ENCODE results near the gene ANO7. TPM values are rescaled to one million over a fixed set of nuclear protein-coding genes. Genes with fewer than 3 reads are reported as not detected.

ANO7 gene
- total and polyA plus RNA-seq, 7 donors: 0.41 to 39.2 (median 3.9) TPM; not detected in 2

DNA sequence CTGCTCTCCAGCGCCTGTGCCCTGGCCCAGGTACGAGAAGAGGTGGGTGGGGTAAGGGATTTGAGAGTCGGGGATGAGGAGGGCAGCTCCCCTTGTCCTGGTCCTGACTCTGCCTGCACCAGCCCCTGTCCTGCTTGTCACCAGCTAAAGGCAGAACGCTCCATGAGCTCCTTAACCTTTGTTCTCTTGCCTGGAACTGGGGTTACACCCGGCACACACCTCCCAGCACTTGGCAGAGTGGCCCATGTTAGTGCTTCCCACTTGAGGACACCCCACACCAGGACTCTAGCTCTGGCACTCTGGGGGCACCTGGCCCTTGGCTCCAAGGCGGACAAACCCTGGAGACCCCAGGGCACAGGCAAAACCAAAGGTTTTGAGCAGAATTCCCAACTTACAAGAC lies 19.2 kb downstream of the ANO7 start:
- TF ChIP-seq POLR2A (IDR thresholded peaks at IDR 0.05) (no peak), EP300 (IDR thresholded peaks at IDR 0.05) (no peak), POLR2AphosphoS5 (IDR thresholded peaks at IDR 0.05) (no peak)
- TF ChIP-seq, protein P1, sequence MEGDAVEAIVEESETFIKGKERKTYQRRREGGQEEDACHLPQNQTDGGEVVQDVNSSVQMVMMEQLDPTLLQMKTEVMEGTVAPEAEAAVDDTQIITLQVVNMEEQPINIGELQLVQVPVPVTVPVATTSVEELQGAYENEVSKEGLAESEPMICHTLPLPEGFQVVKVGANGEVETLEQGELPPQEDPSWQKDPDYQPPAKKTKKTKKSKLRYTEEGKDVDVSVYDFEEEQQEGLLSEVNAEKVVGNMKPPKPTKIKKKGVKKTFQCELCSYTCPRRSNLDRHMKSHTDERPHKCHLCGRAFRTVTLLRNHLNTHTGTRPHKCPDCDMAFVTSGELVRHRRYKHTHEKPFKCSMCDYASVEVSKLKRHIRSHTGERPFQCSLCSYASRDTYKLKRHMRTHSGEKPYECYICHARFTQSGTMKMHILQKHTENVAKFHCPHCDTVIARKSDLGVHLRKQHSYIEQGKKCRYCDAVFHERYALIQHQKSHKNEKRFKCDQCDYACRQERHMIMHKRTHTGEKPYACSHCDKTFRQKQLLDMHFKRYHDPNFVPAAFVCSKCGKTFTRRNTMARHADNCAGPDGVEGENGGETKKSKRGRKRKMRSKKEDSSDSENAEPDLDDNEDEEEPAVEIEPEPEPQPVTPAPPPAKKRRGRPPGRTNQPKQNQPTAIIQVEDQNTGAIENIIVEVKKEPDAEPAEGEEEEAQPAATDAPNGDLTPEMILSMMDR (IDR thresholded peaks at IDR 0.05): no peak
- no peaks in the 10 kb centered on the region for H3K4me1 ChIP-seq
- H3K36me3 ChIP-seq: no peaks in the 10 kb centered on the region
- H3K27me3 ChIP-seq: no peaks in the 10 kb centered on the region
- no peak overlapping the region for H3K4me3 ChIP-seq
- H3K27ac ChIP-seq: no peak overlapping the region
- intact Hi-C loops (cut with DNase I): no loop called here
- 35 to 74% methylated on average over 6 of the region's 6 CpGs for WGBS, 2 donors
- no peak for DNase-seq
- no peaks in the 10 kb centered on the region for H3K9me3 ChIP-seq

DNA sequence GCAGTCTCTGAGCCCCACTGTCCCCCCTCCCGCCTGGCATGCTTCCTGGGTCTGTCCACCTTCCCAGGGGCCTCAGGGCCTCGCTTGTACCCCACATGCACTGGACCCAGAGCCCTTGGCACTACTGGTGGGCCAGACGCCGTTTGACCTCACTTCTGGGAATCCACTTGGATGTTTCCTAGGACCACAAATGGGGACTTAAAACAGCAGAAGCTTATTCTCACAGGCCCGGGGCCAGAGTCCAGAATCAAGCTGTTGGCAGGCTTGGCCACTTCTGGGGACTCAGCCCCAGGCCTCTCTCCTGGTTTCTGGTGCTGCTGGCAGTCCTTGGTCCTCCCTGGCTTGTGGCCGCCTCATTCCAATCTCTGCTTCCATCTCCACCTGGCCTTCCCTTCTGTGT lies 19.6 kb downstream of the ANO7 start:
- no peak for DNase-seq
- WGBS, 2 donors: 62 to 79% methylated on average over 6 of the region's 6 CpGs
- H3K36me3 ChIP-seq: no peaks in the 10 kb centered on the region
- H3K4me3 ChIP-seq: no peak overlapping the region
- H3K4me1 ChIP-seq: no peaks in the 10 kb centered on the region
- no peaks in the 10 kb centered on the region for H3K27me3 ChIP-seq
- intact Hi-C loops (cut with DNase I): no loop called here
- TF ChIP-seq POLR2AphosphoS5 (IDR thresholded peaks at IDR 0.05) (no peak), POLR2A (IDR thresholded peaks at IDR 0.05) (no peak)
- H3K27ac ChIP-seq: no peak overlapping the region
- no peaks in the 10 kb centered on the region for H3K9me3 ChIP-seq

DNA sequence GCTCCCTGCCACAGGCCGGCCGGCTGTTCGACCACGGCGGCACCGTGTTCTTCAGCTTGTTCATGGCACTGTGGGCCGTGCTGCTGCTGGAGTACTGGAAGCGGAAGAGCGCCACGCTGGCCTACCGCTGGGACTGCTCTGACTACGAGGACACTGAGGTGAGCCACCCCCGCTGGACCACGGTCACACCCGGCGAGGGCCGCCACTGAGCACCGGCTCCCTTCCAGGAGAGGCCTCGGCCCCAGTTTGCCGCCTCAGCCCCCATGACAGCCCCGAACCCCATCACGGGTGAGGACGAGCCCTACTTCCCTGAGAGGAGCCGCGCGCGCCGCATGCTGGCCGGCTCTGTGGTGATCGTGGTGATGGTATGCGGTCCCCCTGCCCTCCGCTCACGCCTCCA lies 20.8 kb downstream of the ANO7 start:
- WGBS, 2 donors: 84 to 92% methylated on average over 33 of the region's 33 CpGs
- H3K4me3 ChIP-seq: no peak overlapping the region
- DNase-seq: no peak
- no peaks in the 10 kb centered on the region for H3K9me3 ChIP-seq
- no peak overlapping the region for H3K27ac ChIP-seq
- H3K4me1 ChIP-seq: no peaks in the 10 kb centered on the region
- H3K27me3 ChIP-seq: no peaks in the 10 kb centered on the region
- H3K36me3 ChIP-seq: no peaks in the 10 kb centered on the region
- intact Hi-C loops (cut with DNase I): no loop called here
- TF ChIP-seq, protein P1 (IDR thresholded peaks at IDR 0.05): no peak
- TF ChIP-seq EP300 (IDR thresholded peaks at IDR 0.05) (no peak), POLR2A (IDR thresholded peaks at IDR 0.05) (no peak), POLR2AphosphoS5 (IDR thresholded peaks at IDR 0.05) (no peak)

DNA sequence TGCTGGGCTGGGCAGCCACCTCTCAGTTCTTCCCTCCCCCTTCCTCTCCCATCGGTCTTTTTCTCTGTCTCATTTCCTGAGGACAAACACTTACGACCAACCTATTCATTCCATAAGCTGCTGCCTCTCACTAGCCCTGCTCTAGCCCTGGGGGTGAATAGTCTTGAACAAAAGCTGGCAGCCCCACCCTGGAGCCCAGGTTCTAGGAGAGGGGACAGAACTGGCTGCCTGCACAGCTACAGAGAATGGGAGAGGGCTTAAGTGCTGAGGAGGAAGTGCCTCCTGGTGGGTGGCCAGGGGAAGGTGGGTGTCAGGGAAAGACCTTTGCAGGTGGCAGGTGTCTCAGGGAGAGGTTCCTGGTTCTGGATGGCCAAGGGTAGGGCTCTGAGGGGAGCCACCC lies 22.8 kb downstream of the ANO7 start:
- Histone ChIP-seq H3K4me3 (no peak overlapping the region), H3K27ac (no peak overlapping the region), H3K36me3 (no peaks in the 10 kb centered on the region), H3K9me3 (no peaks in the 10 kb centered on the region), H3K27me3 (no peaks in the 10 kb centered on the region), H3K4me1 (no peaks in the 10 kb centered on the region)
- whole genome bisulfite sequencing, 2 donors: 18 to 54% methylated on average over 2 of the region's 2 CpGs
- DNase-seq: no peak
- TF ChIP-seq POLR2AphosphoS5 (IDR thresholded peaks at IDR 0.05) (no peak), POLR2A (IDR thresholded peaks at IDR 0.05) (no peak), EP300 (IDR thresholded peaks at IDR 0.05) (no peak)
- TF ChIP-seq, protein P1 (IDR thresholded peaks at IDR 0.05): no peak
- intact Hi-C loops (cut with DNase I): no loop called here

DNA sequence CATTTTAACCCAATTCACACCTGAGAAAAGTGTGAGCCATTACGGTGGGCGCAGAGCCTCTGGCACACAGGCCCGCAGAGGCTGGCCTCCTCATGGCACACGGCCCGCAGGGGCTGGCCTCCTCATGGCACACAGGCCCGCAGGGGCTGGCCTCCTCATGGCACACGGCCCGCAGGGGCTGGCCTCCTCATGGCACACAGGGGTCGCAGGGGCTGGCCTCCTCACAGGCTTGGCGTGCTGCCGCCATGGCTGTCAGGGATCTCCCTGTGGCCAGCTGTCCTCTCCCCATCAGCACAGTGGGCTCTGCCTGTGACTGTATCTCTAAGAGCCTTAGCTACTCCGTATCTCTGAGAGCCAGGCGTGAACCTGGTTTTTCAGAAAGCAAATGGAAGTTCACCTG lies 24.6 kb downstream of the ANO7 start:
- Histone ChIP-seq H3K4me1 (peaks cover 0 to 5% (median under 1%) of the 10 kb centered on the region in 4 donors), H3K4me3 (no peak overlapping the region), H3K9me3 (no peaks in the 10 kb centered on the region), H3K27me3 (no peaks in the 10 kb centered on the region), H3K27ac (no peak overlapping the region), H3K36me3 (no peaks in the 10 kb centered on the region)
- DNase-seq: no peak
- intact Hi-C loops (cut with DNase I): no loop called here
- WGBS, 2 donors: 88 to 89% methylated on average over 13 of the region's 13 CpGs
- TF ChIP-seq POLR2A (IDR thresholded peaks at IDR 0.05) (no peak), POLR2AphosphoS5 (IDR thresholded peaks at IDR 0.05) (no peak), EP300 (IDR thresholded peaks at IDR 0.05) (no peak)
- TF ChIP-seq, protein P1 (IDR thresholded peaks at IDR 0.05): no peak

All from sigmoid colon (tissue), 7 donors.